Retina (tissue), 1 donor: ENCODE measurements around the gene MIDN.

Experiments
- DNase-seq: peaks from one replicate; pipeline ENCODE4 v3.0.0-alpha.2; 2016

The MIDN gene

GRCh38 chr19:1246265-1247087 lies 1.9 kb upstream of the MIDN start:
- DNase-seq = peak; percentile 39

GRCh38 chr19:1247748-1248138 lies 640 bp upstream of the MIDN start:
- no peak for DNase-seq

- peak; percentile 91 for DNase-seq
Observed at GRCh38 chr19:1248786-1249297, 459 bp downstream of the MIDN start.

- peak; percentile 94 for DNase-seq
Observed at GRCh38 chr19:1249298-1249989, 1.1 kb downstream of the MIDN start.

GRCh38 chr19:1249990-1250436 lies 1.6 kb downstream of the MIDN start:
- DNase-seq = no peak

GRCh38 chr19:1250437-1251260 lies 2.3 kb downstream of the MIDN start:
- peak; percentile 76 for DNase-seq

- peak; percentile 61 for DNase-seq
Observed at GRCh38 chr19:1251330-1252220, 3.2 kb downstream of the MIDN start.

- DNase-seq = peak; percentile 56
Observed at GRCh38 chr19:1252221-1252820, 3.9 kb downstream of the MIDN start.

GRCh38 chr19:1252821-1253513 lies 4.6 kb downstream of the MIDN start:
- DNase-seq = no peak

GRCh38 chr19:1253514-1254080 lies 5.2 kb downstream of the MIDN start:
- no peak for DNase-seq

- no peak for DNase-seq
Observed at GRCh38 chr19:1254081-1254527, 5.7 kb downstream of the MIDN start.

GRCh38 chr19:1254530-1255185 lies 6.3 kb downstream of the MIDN start:
- no peak for DNase-seq

GRCh38 chr19:1255186-1256161 lies 7.1 kb downstream of the MIDN start:
- DNase-seq = no peak

GRCh38 chr19:1256646-1257474 lies 8.5 kb downstream of the MIDN start:
- no peak for DNase-seq

- DNase-seq = no peak
Observed at GRCh38 chr19:1257475-1258162, 9.2 kb downstream of the MIDN start.

GRCh38 chr19:1258163-1258492 lies 9.7 kb downstream of the MIDN start:
- no peak for DNase-seq

GRCh38 chr19:1258707-1259205 lies 10.4 kb downstream of the MIDN start:
- no peak for DNase-seq
